NOMO-1 treated with dmso at 0.1 percent for 144 hours (cell line): ENCODE measurements around the gene TACC3.

ENCODE experiments used
- DNase-seq: peaks from one replicate; lab custom pipeline; 2025; ENCODE audit not compliant: unreplicated experiment; lab: John Stamatoyannopoulos, UW

Gene TACC3

GRCh38 chr4:1771555-1772305, 50.4 kb downstream of the TACC3 start:
- peak; percentile 50 for DNase-seq

- DNase-seq: no peak
Observed at GRCh38 chr4:1772853-1773538, 51.7 kb downstream of the TACC3 start.

- DNase-seq: no peak
Observed at GRCh38 chr4:1773754-1774153, 52.4 kb downstream of the TACC3 start.

GRCh38 chr4:1775731-1776500, 54.6 kb downstream of the TACC3 start:
- DNase-seq: peak; percentile 77

- DNase-seq: no peak
Observed at GRCh38 chr4:1776521-1777161, 55.3 kb downstream of the TACC3 start.

- no peak for DNase-seq
Observed at GRCh38 chr4:1777822-1778641, 56.7 kb downstream of the TACC3 start.

GRCh38 chr4:1778642-1779392, 57.5 kb downstream of the TACC3 start:
- DNase-seq: no peak

GRCh38 chr4:1779588-1780382, 58.5 kb downstream of the TACC3 start:
- DNase-seq: no peak

GRCh38 chr4:1780435-1780834, 59.1 kb downstream of the TACC3 start:
- no peak for DNase-seq

GRCh38 chr4:1783015-1783414, 61.7 kb downstream of the TACC3 start:
- DNase-seq: no peak

- no peak for DNase-seq
Observed at GRCh38 chr4:1783970-1784369, 62.6 kb downstream of the TACC3 start.

- DNase-seq: no peak
Observed at GRCh38 chr4:1784395-1784788, 63.1 kb downstream of the TACC3 start.

GRCh38 chr4:1784789-1785591, 63.7 kb downstream of the TACC3 start:
- no peak for DNase-seq

GRCh38 chr4:1785592-1785991, 64.3 kb downstream of the TACC3 start:
- no peak for DNase-seq

- no peak for DNase-seq
Observed at GRCh38 chr4:1786544-1787362, 65.4 kb downstream of the TACC3 start.

- DNase-seq: no peak
Observed at GRCh38 chr4:1787411-1788077, 66.2 kb downstream of the TACC3 start.
